BLaER1 (cell line): Measurements from ENCODE around the gene KRTAP4-4.
A peak's percentile ranks its signal among the peaks of the same experiment; 100 is the strongest.
"Not testable (repeated sequence)": the region's sequence is repeated elsewhere in the genome, so short reads cannot be mapped to it uniquely, and the experiment has no call there.

Source experiments
- H3K27ac ChIP-seq: shearing (Covaris generic); formaldehyde crosslinking; 2 replicates; pipeline ENCODE4 v1.8.1; 2022
- H3K27me3 ChIP-seq: shearing (Covaris generic); formaldehyde crosslinking; 2 replicates; pipeline ENCODE4 v1.8.1; 2022
- H3K36me3 ChIP-seq: shearing (Covaris generic); formaldehyde crosslinking; 2 replicates; pipeline ENCODE4 v1.8.1; 2022
- H3K4me1 ChIP-seq: shearing (Covaris generic); formaldehyde crosslinking; 2 replicates; pipeline ENCODE4 v1.8.1; 2022
- H3K4me2 ChIP-seq: shearing (Covaris generic); formaldehyde crosslinking; 2 replicates; pipeline ENCODE4 v1.8.1; 2022
- H3K4me3 ChIP-seq: shearing (Covaris generic); formaldehyde crosslinking; 2 replicates; pipeline ENCODE4 v1.8.1; 2022
- H3K9ac ChIP-seq: shearing (Covaris generic); formaldehyde crosslinking; 2 replicates; pipeline ENCODE4 v1.8.1; 2022
- H3K9me3 ChIP-seq: shearing (Covaris generic); formaldehyde crosslinking; 2 replicates; pipeline ENCODE4 v1.8.1; 2022
- H4K20me1 ChIP-seq: shearing (Covaris generic); formaldehyde crosslinking; 2 replicates; pipeline ENCODE4 v1.8.1; 2022
- Cebpa-rat ChIP-seq: shearing (Covaris generic); IDR thresholded peaks from 2 replicates; pipeline ENCODE4 v1.8.1; 2022

The KRTAP4-4 gene

DNA sequence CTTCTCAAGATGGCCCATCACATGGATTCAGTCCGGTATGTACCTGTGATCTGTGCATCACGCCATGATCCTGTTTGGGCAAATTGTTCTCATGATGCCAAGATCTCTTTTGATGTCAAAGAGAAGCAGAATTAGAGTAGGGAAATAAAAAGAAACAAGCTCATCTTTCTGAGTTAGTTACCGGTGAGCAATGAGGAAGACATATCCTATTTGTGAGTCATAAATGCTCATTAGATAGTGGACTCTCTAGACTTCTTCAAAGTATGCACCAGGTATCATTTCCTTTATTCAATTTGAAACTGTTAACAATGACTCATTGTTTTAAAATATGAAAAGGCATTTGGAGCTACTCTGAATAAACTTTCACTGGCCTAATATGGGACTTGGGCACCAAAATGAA, 28.6 kb downstream of the KRTAP4-4 start:
- Histone ChIP-seq H3K4me1 (peaks cover 15% of the 10 kb centered on the region), H3K9ac (no peak overlapping the region), H3K4me3 (no peak overlapping the region), H3K4me2 (no peak overlapping the region), H3K27me3 (no peaks in the 10 kb centered on the region), H4K20me1 (no peaks in the 10 kb centered on the region), H3K9me3 (0 out of 2 replicates have a peak, but pooled peaks cover 2% of the 10 kb centered on the region), H3K27ac (no peak overlapping the region), H3K36me3 (no peaks in the 10 kb centered on the region)
- TF ChIP-seq Cebpa-rat, result no peak

GRCh38 chr17:41127371-41127770, 33.2 kb downstream of the KRTAP4-4 start:
- Histone ChIP-seq H3K4me2 (no peak overlapping the region), H4K20me1 (no peaks in the 10 kb centered on the region), H3K9me3 (peaks cover 15% of the 10 kb centered on the region), H3K9ac (no peak overlapping the region), H3K36me3 (no peaks in the 10 kb centered on the region), H3K4me1 (peaks cover 24% of the 10 kb centered on the region), H3K4me3 (no peak overlapping the region), H3K27ac (no peak overlapping the region), H3K27me3 (no peaks in the 10 kb centered on the region)
- no peak for TF ChIP-seq Cebpa-rat

GRCh38 chr17:41126412-41126811, 34.1 kb downstream of the KRTAP4-4 start:
- Histone ChIP-seq H3K27me3 (no peaks in the 10 kb centered on the region), H3K36me3 (no peaks in the 10 kb centered on the region), H3K9ac (no peak overlapping the region), H3K4me2 (no peak overlapping the region), H4K20me1 (no peaks in the 10 kb centered on the region), H3K9me3 (peaks cover 22% of the 10 kb centered on the region), H3K27ac (no peak overlapping the region), H3K4me1 (peaks cover 24% of the 10 kb centered on the region), H3K4me3 (no peak overlapping the region)
- no peak for TF ChIP-seq Cebpa-rat

- no peak overlapping the region for H3K4me3 ChIP-seq
- no peaks in the 10 kb centered on the region for H3K36me3 ChIP-seq
- no peak overlapping the region for H3K4me2 ChIP-seq
- no peaks in the 10 kb centered on the region for H4K20me1 ChIP-seq
- no peak overlapping the region for H3K27ac ChIP-seq
- H3K27me3 ChIP-seq, result no peaks in the 10 kb centered on the region
- peaks cover 22% of the 10 kb centered on the region for H3K9me3 ChIP-seq
- TF ChIP-seq Cebpa-rat, result no peak
- no peak overlapping the region for H3K9ac ChIP-seq
- peaks cover 37% of the 10 kb centered on the region for H3K4me1 ChIP-seq
Measured at GRCh38 chr17:41125064-41125463, 35.5 kb downstream of the KRTAP4-4 start.

GRCh38 chr17:41123991-41124371, 36.6 kb downstream of the KRTAP4-4 start, which contains the start of gene KRTAP4-12:
Gene KRTAP4-12, minus strand, starts transcription at chr17:41124182. Its CDS starts 60 bp downstream, at chr17:41124122.
- H3K36me3 ChIP-seq, H3K27me3 ChIP-seq, H4K20me1 ChIP-seq, H3K9ac ChIP-seq, H3K4me3 ChIP-seq: not testable (repeated sequence)
- Histone ChIP-seq H3K27ac (peak within 1 kb of the TSS; percentile 46; the same call in 1 of the 2 replicates), H3K4me2 (peak within 1 kb of the TSS; percentile 25; the same call in 1 of the 2 replicates), H3K4me1 (peaks cover 44% of the 10 kb centered on the region), H3K9me3 (peaks cover 24% of the 10 kb centered on the region)

GRCh38 chr17:41123292-41123990, 37.1 kb downstream of the KRTAP4-4 start:
- Histone ChIP-seq H3K9me3 (peaks cover 26% of the 10 kb centered on the region), H3K27ac (peak overlapping the region; percentile 46; the same call in 1 of the 2 replicates), H3K4me2 (peak overlapping the region; percentile 25; the same call in 1 of the 2 replicates), H3K4me1 (peaks cover 46% of the 10 kb centered on the region)
- not testable (repeated sequence) for H3K27me3 ChIP-seq, H3K36me3 ChIP-seq, H3K9ac ChIP-seq, H3K4me3 ChIP-seq, H4K20me1 ChIP-seq

- no peak overlapping the region for H3K4me3 ChIP-seq
- H3K27ac ChIP-seq, result no peak overlapping the region
- no peak for TF ChIP-seq Cebpa-rat
- no peaks in the 10 kb centered on the region for H3K27me3 ChIP-seq
- H4K20me1 ChIP-seq, result no peaks in the 10 kb centered on the region
- H3K4me2 ChIP-seq, result no peak overlapping the region
- H3K9ac ChIP-seq, result no peak overlapping the region
- peaks cover 26% of the 10 kb centered on the region for H3K9me3 ChIP-seq
- no peaks in the 10 kb centered on the region for H3K36me3 ChIP-seq
- peaks cover 51% of the 10 kb centered on the region for H3K4me1 ChIP-seq
Measured at GRCh38 chr17:41121742-41122141, 38.8 kb downstream of the KRTAP4-4 start.

DNA sequence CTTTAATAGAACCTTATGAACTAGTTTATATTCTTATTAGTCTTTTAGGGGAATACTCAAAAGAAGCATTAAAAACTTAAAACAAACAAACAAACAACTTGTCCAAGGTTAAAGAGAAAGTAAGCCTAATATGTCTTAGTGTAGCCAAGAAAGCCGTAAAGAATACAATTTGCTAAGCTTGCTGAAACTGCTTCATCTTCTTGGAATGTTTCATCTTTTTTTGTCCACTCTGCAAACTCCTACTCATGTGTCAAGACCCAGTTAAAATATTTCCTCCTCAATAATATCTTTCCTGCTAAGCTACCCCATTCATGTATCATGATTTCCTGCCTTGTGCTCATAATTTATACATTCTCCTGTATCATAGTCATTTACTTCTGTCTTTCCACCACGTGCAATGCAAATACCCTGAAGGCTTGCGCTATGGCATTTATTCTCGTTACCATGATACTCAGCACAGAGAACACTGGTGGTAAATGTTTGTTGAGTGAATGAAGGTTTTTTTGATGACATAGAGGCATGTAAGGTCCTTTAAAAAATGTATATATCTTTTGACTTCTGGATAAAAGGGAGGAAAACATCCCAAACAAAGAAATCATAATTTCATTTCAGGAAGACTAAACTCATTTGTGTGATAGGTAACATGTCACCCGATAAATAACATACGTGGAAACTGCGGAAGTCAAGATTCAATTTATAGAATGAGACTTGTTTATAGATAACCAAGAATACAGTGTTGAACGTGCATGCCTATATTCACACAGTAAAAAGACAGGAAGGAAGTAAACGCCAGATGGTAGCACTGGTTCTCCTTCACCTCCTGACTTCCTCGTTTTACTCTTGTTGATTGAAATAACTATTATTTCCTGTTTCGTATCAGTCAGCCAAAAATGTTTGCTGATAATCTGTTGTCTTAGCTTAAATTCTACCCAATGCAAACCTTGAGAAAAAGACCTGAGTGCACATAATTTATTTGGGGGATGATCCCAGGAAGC, 40.6 kb downstream of the KRTAP4-4 start:
- Histone ChIP-seq H3K4me3 (peak overlapping the region; percentile 46; the same call in 1 of the 2 replicates), H3K4me2 (peak overlapping the region; percentile 77), H3K27ac (peak overlapping the region; percentile 93), H3K9ac (peak overlapping the region; percentile 61; the same call in 1 of the 2 replicates), H3K4me1 (peaks cover 48% of the 10 kb centered on the region), H3K9me3 (peaks cover 26% of the 10 kb centered on the region)
- not testable (repeated sequence) for H3K36me3 ChIP-seq, H4K20me1 ChIP-seq, H3K27me3 ChIP-seq

DNA sequence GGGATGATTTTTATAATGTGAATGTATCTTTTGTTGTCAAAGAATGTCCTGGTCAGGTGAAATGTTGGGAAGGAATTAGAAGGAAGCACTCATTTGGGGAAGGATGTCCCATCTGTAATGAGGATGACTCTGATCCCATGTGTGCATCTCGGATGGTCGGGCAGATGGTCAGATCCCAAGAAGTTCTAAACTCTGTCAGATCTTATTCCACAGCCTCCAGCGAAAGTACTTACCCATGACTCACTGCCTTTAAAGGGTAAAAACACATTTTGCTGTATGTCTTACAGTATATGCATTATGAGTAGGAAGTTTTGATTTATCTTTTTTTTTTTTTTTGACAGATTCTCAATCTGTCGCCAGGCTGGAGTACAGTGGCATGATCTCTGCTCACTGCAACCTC, 41.8 kb downstream of the KRTAP4-4 start:
- Histone ChIP-seq H3K27me3 (no peaks in the 10 kb centered on the region), H3K4me3 (no peak overlapping the region), H3K9ac (no peak overlapping the region), H4K20me1 (no peaks in the 10 kb centered on the region), H3K4me1 (peaks cover 38% of the 10 kb centered on the region), H3K27ac (no peak overlapping the region), H3K9me3 (peaks cover 34% of the 10 kb centered on the region), H3K4me2 (no peak overlapping the region), H3K36me3 (no peaks in the 10 kb centered on the region)
- TF ChIP-seq Cebpa-rat, result no peak

- Histone ChIP-seq H3K9me3 (peaks cover 34% of the 10 kb centered on the region), H3K27ac (peak within 1 kb of the TSS; percentile 38; the same call in 1 of the 2 replicates)
- not testable (repeated sequence) for H3K4me2 ChIP-seq
Measured at GRCh38 chr17:41117846-41118386, 42.6 kb downstream of the KRTAP4-4 start, which contains the start of gene KRTAP4-11. Gene KRTAP4-11, minus strand, starts transcription at chr17:41118373. Its CDS starts 58 bp downstream, at chr17:41118315.

More at GRCh38 chr17:41117846-41118386, 42.6 kb downstream of the KRTAP4-4 start, which contains the start of gene KRTAP4-11:
- not testable (repeated sequence) for H3K27me3 ChIP-seq, H4K20me1 ChIP-seq, H3K4me3 ChIP-seq, H3K9ac ChIP-seq, H3K36me3 ChIP-seq
- peaks cover 31% of the 10 kb centered on the region for H3K4me1 ChIP-seq
